NCI-H2081 treated with DMSO at 0.1 percent for 48 hours (cell line): Measurements from ENCODE around the gene UPK3BL2.
"Not testable (repeated sequence)": the region's sequence is repeated elsewhere in the genome, so short reads cannot be mapped to it uniquely, and the experiment has no call there.

Experiments
- DNase-seq: peaks from one replicate; lab custom pipeline; 2025; lab: John Stamatoyannopoulos, UW

Gene UPK3BL2, protein sequence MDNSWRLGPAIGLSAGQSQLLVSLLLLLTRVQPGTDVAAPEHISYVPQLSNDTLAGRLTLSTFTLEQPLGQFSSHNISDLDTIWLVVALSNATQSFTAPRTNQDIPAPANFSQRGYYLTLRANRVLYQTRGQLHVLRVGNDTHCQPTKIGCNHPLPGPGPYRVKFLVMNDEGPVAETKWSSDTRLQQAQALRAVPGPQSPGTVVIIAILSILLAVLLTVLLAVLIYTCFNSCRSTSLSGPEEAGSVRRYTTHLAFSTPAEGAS

DNA sequence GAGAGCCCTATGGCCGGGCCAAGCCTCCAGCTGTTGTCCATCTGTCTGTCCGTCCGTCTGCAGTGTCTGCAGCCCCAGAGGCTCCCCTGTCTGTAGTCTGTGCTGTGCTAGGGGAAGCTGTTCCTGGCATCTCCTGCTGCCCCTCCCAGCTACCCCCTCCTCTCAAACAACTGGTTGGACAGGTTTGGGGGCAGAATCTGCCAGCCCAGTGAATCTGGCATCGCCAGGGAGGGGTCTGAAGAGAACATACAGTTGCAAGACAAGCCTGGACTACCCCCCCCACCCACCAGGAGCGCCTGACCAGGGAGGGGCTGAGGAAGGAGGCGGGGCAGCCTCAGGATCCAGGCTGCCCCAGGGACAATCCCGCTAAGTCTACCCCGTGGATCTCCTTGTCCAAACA is at the start of gene UPK3BL2:
TSS of gene UPK3BL2 (minus strand) at position 101 of the 400 bp plus-strand sequence. CDS start at position 41, 60 bp downstream.
- not testable (repeated sequence) for DNase-seq

DNA sequence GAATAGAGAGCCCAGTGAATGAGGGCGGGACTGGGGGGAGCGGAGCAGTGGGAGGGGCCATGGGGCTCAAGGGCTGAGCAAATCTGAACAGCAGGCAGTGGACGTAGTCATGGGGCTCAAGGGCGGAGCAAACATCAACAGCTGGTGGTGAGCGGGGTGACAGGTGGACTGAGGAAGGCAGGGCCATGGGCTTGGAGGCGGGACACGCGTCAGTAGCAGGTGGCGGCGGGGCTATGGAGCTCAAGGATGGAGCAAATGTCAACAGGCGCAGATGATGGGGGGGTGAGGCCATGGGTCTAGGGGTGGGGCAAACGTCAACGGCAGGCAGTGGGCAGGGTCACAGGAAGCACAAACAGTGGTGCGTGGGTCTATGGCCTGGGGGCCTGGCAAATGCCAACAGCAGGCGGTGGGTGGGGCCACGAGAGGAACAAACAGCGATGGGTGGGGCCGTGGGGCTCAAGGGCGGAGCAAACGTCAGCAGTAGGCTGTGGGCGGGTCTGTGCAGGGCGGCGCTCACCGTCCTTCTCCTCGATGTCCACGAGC is 49.1 kb upstream of the UPK3BL2 start:
- not testable (repeated sequence) for DNase-seq

DNA sequence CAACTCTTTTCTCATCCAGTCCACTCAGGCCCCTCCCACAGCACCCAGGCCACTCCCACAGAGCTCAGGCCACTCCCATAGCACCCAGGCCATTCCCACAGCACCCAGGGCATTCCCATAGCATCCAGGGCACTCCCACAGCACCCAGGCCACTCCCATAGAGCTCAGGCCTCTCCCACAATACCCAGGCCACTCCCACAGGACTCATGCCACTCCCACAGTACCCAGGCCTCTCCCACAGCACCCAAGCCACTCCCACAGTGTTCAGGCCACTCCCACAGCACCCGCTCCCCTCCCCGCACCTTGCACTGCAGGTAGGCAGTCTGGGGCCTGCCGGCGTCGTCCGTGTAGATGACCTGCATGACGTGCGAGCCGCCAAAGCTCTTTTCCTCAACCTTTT is 46.4 kb upstream of the UPK3BL2 start:
- not testable (repeated sequence) for DNase-seq

DNA sequence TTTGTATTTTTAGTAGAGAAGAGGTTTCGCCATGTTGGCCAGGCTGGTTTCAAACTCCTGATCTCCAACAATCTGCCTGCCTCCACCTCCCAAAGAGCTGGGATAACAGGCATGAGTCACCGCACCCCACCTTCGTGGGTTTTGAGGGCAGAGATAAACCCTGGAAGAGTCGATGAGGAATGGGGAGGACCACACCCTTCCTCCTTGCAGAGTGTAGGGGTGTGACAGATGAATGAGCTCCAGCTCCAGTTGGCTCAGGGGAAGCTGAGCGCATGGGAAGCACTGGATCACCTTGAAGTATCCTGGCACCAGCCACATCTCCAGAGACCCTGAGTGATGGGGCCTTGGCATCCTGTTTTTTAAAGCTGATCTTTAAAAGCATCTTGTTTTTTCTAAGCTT is 40.0 kb upstream of the UPK3BL2 start:
- not testable (repeated sequence) for DNase-seq

DNA sequence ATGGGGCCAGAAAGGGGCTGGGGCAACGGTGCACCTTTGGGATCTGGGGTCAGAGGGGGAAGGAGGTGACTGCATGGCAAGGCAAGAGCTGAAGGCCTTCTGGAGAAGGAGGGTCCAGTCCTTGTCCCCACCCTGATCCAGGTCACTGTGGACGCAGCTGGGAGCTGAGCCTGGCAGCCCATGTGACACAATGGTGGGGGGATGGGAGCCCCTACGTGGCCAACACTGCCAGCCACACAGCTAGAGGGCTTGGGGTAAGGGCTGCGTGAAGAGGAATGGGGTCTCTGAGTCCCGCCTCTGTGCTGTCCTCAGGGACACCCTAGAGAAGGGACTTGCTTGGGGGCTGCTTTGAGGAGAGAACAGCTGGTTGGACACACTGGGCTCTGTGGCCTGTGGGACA is 38.2 kb upstream of the UPK3BL2 start:
- DNase-seq: not testable (repeated sequence)

DNA sequence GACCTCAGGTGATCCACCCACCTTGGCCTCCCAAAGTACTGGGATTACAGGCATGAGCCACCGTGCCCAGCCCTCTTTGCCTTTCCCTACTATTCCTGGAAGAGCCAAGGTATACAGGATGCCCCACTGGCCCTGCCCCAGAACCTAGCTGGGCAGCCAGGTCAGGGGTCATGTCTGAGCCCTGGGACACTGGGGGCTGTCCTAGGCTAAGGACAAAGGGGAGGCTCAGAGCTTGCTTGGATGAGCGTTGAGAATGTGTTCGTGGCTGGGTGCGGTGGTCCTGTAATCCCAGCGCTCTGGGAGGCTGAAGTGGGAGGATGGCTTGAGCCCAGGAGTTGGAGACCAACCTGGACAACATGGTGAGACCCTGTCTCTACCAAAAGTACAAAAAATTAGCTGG is 35.0 kb upstream of the UPK3BL2 start:
- DNase-seq: not testable (repeated sequence)

DNA sequence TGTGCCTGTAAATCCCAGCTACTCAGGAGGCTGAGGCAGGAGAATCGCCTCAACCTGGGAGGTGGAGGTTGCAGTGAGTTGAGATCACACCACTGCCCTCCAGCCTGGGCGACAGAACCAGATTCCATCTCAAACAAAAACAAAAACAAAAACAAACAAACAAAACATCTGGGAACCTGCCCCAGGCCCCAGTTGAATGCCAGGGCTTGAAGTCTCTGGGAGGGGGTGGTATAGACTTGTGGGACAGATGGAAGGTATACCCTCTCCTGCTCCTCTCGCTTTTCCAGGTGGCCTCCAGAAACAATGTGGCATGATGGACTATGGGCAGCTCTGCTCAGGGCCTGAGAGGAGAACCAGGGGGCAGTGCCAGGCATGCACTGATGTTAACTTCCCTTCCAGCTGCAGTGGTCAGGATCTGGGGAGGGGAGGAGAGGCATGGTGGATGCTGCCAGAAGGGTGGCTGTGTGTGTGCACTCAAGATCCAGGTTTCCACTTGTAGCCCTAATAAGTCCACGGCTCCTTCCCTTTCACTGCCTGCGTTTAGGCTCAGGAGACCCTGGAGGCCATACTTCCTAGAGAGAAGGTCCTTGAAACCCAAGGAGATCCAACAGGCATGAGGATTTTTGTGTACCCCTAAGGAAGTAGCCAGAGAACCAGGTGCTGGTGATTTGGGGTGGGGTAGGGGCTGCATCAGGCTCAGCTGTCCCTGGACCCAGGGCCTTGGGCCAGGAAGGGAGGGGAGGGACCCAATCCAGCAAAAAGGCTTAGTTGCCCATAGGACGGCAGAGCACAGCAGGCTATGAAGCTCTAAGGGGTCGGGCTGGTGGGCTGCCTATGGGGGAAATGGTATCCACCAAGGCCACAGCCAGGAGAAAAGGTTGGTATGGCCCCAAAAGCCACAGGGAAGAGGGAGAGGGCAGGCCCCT is 34.1 kb upstream of the UPK3BL2 start:
- DNase-seq: not testable (repeated sequence)

DNA sequence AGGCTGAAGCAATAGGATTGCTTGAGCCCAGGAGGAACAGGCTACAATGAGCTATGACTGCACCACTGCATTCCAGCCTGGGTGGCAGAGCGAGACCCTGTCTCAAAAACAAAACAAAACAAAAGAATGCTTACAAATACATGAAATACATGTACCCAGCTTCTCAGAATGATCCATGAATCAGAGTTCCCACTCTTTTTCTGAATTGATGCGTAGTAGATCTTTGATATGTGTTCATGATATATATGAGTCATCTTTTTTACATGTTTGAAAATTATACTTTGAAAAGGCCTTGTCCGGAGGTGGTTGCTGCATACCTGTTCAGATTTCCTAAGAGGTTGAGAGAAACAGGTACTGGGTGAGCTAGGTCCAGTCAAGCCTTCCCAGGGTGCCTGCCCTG is 32.9 kb upstream of the UPK3BL2 start:
- not testable (repeated sequence) for DNase-seq

DNA sequence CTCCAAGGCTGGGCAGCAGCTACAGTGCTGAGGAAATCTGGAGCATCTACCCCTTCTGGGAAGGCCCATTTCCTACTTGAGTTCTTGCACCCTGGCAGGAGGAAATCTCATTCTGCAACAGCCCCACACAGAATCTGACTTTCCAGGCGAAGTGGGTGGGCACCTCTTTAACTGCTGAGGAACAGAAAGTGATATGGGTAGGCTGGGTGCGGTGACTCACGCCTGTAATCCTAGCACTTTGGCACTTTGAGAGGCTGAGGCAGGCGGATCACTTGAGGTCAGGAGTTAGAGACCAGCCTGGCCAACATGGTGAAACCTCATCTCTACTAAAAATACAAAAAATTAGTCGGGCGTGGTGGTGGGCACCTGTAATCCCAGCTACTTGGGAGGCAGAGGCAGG is 31.1 kb upstream of the UPK3BL2 start:
- DNase-seq: not testable (repeated sequence)

DNA sequence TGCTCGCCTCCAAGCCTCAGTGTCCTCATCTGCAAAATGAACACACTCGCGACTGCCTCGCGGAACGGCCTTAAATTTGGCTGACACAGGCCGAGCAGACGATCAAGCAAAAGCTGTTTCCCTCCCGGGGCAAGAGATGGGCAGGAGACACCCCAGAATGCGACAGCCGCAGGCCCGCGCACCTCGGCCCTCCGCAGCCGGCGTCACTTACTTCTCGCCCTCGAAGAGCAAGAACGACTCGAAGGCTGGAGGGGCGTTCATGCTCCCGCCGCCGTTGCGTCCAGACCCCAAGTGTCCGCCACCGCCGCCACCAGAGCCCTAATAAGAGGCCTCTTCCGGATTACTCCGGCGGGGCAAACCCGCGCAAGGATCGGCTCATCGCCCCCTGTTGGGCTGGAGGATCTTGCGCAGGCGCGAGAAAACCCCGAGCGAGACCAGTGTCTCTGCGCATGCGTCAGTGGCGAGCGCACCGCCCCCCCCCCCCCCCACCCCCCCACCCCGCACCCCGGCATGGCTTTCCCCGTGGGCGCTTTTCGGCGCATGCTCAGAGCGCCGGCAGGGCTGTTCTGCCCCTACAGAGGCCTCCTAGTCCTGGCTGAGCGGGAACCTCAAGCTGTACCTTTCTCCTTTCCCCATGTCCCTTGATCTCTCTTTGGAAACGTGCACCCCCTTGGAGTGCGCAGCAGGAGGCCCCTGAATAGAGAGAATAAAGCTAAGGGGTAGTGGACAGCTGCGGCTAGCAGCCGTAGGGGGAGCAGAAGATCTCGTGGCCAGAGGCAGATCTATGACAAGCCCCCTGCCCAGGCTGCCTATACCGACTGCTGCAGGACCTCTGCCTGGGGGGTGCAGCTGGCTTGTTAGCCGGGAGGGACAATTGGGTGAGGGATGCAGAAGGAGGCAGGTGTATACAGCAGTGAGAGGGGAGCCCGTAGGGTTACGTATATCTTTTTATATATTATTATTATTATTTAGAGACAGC is 29.1 kb upstream of the UPK3BL2 start, which contains the start of gene POLR2J3:
TSS of gene POLR2J3 (minus strand) at position 323 of the 979 bp plus-strand sequence. CDS start at position 261, 62 bp downstream.
- not testable (repeated sequence) for DNase-seq

DNA sequence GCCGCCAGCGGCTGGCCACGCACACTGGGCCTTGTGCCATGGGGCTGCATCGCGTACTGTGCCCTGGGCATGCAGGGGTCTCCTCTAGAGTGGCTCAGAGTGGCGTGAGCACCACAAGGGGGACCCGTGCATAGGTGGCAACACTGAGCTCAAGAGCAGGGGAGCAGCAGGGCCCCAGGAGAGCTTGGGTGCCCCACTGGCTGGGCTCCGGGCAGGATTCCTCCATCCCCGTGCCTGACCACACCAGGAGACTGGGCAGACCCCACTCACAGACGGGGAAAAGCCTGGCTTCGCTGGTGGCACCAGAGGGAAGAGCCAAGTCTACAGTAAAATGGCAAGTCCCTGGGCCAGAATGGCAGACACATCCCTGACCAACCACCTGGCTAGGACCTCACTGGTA is 25.1 kb upstream of the UPK3BL2 start:
- DNase-seq: not testable (repeated sequence)

DNA sequence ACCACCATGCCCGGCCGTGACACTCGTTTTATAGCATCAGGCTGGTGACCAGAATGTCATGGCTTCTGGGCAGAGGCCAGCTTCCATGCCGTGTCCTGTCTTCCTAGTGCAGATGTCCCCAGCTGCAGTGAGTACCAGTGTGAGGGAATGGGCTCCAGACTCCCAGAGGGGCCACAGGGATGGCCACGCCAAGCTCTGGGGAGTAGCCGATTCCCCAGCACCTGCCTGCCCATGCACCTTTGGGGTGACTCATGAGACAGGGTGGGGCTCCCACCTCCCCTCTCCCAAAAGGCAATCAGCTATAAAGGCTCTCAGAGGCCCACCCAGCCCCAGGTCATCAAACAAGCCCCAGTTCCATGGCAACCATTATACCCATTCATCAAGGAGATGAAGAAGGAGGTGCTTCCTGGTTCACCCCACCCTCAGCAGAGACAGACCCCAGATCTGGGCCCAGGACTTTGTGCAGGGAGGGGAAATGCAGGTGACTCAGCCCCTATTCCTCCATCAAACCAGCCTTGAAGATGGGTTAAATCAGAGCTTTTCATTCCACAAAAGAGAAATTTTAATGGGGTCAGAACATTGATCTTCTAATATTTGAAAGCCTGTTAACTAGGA is 7.4 kb upstream of the UPK3BL2 start, which contains the start of gene SPDYE2:
TSS of gene SPDYE2 (plus strand) at position 419 of the 615 bp plus-strand sequence. CDS start 2,030 bp downstream, outside the sequence.
- DNase-seq: not testable (repeated sequence)

DNA sequence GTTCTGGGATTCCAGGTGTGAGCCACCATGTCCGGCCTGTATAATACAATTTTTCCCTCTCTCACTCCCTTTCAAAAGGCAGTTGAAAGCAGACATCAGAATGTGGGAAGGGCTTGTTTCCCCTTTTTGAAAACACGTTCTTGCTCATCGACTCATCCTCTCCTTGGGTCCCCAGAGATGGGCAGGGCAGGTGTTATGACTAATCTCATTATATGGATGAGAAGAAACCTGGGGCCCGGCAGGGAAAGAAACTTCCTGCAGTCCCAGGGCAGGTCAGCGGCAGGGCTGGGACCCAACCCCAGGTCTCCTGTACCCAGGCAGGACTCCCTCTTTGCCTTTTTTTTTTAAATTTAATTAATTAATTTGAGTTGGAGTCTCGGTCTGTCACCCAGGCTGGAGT is 2.9 kb upstream of the UPK3BL2 start:
- DNase-seq: not testable (repeated sequence)

DNA sequence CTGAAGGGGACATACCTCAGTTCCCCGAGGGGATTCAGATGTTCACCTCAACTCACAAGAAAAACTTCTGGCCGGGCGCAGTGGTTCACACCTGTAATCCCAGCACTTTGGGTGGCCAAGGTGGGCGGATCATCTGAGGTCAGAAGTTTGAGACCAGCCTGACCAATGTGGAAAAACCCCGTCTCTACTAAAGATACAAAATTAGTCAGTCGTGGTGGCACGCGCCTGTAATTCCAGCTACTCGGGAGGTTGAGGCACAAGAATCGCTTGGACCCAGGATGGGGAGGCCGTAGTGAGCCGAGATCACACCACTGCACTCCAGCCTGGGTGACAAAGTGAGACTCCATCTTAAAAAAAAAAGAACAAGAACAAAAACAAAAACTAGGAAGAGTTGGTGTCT is 1.8 kb upstream of the UPK3BL2 start:
- DNase-seq: not testable (repeated sequence)

DNA sequence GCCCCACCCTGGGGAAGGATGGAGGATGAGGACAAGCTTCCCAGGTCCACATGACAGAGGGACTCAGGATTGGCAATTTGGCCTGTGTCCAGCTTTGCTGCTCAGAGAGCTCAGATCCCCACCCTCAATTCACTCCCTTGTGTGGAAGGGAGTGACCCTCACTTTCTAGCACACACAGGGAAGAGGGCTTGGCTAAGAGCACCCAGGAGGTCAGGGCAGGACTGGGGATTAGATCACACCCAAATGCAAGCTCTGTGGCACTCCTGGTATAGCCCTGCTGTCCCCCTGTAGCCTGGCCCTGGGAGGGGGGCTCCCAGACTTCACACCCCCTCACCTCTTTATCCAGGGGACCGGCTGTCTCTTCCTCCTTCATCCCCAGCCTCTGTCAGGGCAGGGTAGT is 876 bp upstream of the UPK3BL2 start:
- not testable (repeated sequence) for DNase-seq

DNA sequence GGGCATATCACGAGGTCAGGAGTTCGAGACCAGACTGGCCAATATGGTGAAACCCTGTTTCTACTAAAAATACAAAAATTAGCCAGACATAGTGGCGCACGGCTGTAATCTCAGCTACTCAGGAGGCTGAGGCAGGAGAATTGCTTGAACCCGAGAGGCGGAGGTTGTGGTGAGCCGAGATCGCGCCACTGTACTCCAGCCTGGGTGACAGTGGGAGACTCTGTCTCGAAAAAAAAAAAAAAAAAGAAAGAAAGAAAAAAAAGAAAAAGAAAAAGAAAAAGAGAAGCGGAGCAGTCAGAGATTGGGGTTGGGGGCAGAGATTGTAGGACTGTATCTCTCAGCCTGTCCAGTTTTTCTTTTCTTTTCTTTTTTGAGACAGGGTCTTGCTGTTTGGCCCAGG is 725 bp downstream of the UPK3BL2 start:
- DNase-seq: not testable (repeated sequence)

DNA sequence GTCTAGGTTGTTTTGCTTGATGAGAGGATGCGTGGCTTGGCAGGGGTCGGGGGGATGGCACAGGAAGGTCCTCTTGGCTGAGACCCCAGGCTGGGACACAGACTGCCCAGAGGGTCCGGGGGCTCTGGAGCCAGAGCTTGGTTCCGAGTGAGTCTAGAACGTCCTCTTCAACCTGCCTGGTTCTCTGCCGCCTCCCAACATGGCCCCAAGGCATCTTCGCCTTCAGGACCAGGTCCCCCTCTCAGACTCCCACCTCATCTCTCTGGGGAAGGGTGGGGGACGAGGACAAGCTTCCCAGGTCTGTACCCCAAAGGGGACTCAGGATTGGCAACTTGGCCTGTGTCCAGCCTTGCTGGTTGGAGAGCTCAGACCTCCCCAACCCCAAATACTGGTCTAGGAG is 1.4 kb downstream of the UPK3BL2 start:
- not testable (repeated sequence) for DNase-seq

DNA sequence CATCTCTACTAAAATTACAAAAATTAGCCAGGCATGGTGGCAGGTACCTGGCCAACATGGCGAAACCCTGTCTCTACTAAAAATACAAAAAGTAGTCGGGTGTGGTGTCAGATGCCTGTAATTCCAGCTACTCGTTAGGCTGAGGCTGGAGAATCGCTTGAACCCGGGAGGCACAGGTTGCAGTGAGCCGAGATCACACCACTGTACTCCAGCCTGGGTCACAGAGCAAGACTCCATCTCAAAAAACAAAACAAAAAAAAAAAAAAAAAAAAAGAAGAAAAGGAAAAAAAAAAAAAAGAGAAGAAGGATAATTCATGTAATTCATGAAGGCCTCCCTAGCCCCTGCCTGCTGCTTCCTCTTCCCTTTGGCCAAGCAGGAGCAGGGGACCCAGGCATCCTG is 2.9 kb downstream of the UPK3BL2 start:
- not testable (repeated sequence) for DNase-seq

DNA sequence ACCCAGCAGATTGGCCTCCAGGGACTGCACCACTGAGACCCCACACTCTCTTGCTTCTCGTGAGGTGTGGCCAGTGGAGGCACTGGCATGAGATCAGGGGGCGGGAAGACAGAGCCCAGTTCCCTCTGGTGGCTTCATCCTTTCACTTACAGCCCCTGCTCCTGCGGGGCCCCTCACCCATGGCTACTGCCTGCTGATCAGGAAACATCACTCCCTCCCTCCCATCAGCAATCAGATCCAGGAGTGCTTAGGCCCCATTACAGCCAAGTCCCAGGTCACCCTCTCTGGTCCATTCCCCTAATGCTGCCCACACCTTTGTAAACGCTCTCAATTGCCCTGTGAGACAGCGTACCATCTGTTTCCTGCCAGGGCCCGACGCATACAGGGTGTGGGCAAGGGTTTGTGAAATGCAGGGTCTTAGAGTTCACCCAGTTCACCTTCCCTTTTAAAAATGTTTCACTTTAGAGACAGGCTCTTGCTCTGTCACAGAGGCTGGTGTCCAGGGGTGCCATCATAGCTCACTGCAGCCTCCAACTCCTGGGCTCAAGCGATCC is 8.4 kb downstream of the UPK3BL2 start:
- DNase-seq: not testable (repeated sequence)

DNA sequence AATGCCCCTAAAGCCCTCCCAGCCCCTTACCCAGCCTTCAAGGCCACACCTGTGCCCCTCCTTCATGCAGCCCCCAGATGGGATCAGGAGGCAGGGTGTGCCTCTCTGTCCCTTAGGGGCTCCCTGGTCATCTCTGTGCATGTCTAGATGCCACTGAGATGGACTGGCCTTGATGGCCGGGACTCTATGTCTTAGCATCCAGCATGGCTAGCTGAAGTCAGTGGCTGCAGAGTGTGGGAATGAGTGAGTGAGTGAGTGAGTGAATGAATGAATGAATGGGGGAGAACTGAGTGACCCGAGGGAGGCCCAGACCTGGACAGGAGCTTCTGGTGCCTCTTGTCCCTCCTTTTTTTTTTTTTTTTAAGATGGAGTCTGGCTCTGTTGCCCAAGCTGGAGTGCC is 11.4 kb downstream of the UPK3BL2 start:
- not testable (repeated sequence) for DNase-seq
